SK-N-DZ (cell line): ENCODE data around the gene EIF4E2. TPM values are rescaled to one million over a fixed set of nuclear protein-coding genes. Genes with fewer than 3 reads are reported as not detected.

Experiments used
- DNase-seq: peaks from one replicate; pipeline ENCODE4 v3.0.0-alpha.2; 2015; ENCODE audit warnings: low spot score
- polyA plus RNA-seq, 2 experiments: library from polyadenylated mRNA; depleted of rRNA; stranded (reverse); fragments of >200 nt; gene quantifications; 2 replicates each; pipeline ENCODE4 v1.2.3, GENCODE V29; 2014

EIF4E2 gene
- polyA plus RNA-seq (2014; cell fraction: cytosol; rRNA removed): 48.2 and 68.6 TPM in 2 replicates
- polyA plus RNA-seq (2014; cell fraction: nucleus; rRNA removed): 54.1 and 55.3 TPM in 2 replicates

- peak; percentile 95 for DNase-seq
Measured at GRCh38 chr2:232550354-232551249, at the start of gene EIF4E2, which contains the start of gene TIGD1. TSS of gene EIF4E2 (plus strand) at chr2:232550689. CDS start at chr2:232550725, 36 bp downstream. TSS of gene TIGD1 (minus strand) at chr2:232550557. CDS start at chr2:232549882, 675 bp downstream.

- DNase-seq: no peak
Measured at GRCh38 chr2:232501331-232501771, 49.1 kb upstream of the EIF4E2 start.

- DNase-seq: no peak
Measured at GRCh38 chr2:232501794-232502390, 48.6 kb upstream of the EIF4E2 start.

GRCh38 chr2:232502511-232502910 lies 48.0 kb upstream of the EIF4E2 start:
- no peak for DNase-seq

- peak; percentile 37 for DNase-seq
Measured at GRCh38 chr2:232502911-232503808, 47.3 kb upstream of the EIF4E2 start.

GRCh38 chr2:232503809-232504323 lies 46.6 kb upstream of the EIF4E2 start:
- DNase-seq: no peak

GRCh38 chr2:232504438-232504837 lies 46.1 kb upstream of the EIF4E2 start:
- DNase-seq: peak; percentile 36

GRCh38 chr2:232505856-232506255 lies 44.6 kb upstream of the EIF4E2 start:
- DNase-seq: peak; percentile 49

- DNase-seq: no peak
Measured at GRCh38 chr2:232506709-232507108, 43.8 kb upstream of the EIF4E2 start.

- no peak for DNase-seq
Measured at GRCh38 chr2:232508251-232508650, 42.2 kb upstream of the EIF4E2 start.

- no peak for DNase-seq
Measured at GRCh38 chr2:232511336-232511890, 39.1 kb upstream of the EIF4E2 start.

- DNase-seq: no peak
Measured at GRCh38 chr2:232512602-232513001, 37.9 kb upstream of the EIF4E2 start.

- no peak for DNase-seq
Measured at GRCh38 chr2:232513353-232513752, 37.1 kb upstream of the EIF4E2 start.

- DNase-seq: no peak
Measured at GRCh38 chr2:232515639-232516038, 34.9 kb upstream of the EIF4E2 start.

GRCh38 chr2:232516551-232516950 lies 33.9 kb upstream of the EIF4E2 start:
- DNase-seq: no peak

GRCh38 chr2:232518844-232519243 lies 31.6 kb upstream of the EIF4E2 start:
- no peak for DNase-seq

- DNase-seq: no peak
Measured at GRCh38 chr2:232519581-232520438, 30.7 kb upstream of the EIF4E2 start, which contains the start of gene PRSS56. TSS of gene PRSS56 (plus strand) at chr2:232520388. CDS start at chr2:232520599, 211 bp downstream.

GRCh38 chr2:232520489-232520888 lies 30.0 kb upstream of the EIF4E2 start:
- no peak for DNase-seq

- no peak for DNase-seq
Measured at GRCh38 chr2:232521098-232521497, 29.4 kb upstream of the EIF4E2 start.
